A673 (cell line): ENCODE data around the gene ATP2A2.

ENCODE experiments used
- EZH2 ChIP-seq: fragments of 200-600 bp; sonication (generic); IDR thresholded peaks from 2 replicates; pipeline ENCODE4 v1.6.1; 2017; ENCODE audit warnings: borderline replicate concordance, low read depth, mild to moderate bottlenecking, mixed read lengths, antibody characterized with exemption, low read length; ENCODE audit not compliant: poor library complexity, severe bottlenecking
- TF ChIP-seq, protein P1 (sequence below): fragments of 300-800, 200-600 bp; sonication (generic); conservative IDR thresholded peaks from 2 replicates; pipeline ENCODE4 v1.5.1; 2017; ENCODE audit warnings: low read depth, mild to moderate bottlenecking, antibody characterized with exemption, low read length, moderate library complexity, mixed read lengths

DNA sequence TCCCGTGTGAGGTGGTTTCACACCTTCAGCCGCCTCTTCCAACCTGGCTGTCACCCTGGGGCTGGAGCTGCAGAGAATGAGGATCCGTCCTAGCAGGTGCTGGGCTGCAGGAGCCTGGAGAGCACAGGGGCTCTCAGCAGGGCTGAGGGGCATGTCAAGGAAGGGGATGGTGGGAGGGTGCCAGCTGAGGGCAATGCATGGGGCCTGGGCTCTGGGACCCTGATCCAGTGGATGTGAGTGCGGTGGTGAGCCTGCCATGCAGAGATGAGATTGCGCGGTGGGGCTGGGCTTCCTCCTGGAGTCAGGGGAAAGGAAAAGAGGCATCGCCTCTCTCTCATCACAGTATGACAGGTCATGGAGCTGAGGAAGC lies 91.0 kb downstream of the ATP2A2 start:
- TF ChIP-seq, protein P1, sequence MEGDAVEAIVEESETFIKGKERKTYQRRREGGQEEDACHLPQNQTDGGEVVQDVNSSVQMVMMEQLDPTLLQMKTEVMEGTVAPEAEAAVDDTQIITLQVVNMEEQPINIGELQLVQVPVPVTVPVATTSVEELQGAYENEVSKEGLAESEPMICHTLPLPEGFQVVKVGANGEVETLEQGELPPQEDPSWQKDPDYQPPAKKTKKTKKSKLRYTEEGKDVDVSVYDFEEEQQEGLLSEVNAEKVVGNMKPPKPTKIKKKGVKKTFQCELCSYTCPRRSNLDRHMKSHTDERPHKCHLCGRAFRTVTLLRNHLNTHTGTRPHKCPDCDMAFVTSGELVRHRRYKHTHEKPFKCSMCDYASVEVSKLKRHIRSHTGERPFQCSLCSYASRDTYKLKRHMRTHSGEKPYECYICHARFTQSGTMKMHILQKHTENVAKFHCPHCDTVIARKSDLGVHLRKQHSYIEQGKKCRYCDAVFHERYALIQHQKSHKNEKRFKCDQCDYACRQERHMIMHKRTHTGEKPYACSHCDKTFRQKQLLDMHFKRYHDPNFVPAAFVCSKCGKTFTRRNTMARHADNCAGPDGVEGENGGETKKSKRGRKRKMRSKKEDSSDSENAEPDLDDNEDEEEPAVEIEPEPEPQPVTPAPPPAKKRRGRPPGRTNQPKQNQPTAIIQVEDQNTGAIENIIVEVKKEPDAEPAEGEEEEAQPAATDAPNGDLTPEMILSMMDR, result no peak
- TF ChIP-seq EZH2, result no peak
